IMR-90 (cell line): ENCODE results near the gene RUNX2. TPM values are rescaled to one million over a fixed set of nuclear protein-coding genes. Genes with fewer than 3 reads are reported as not detected.

Experiments used
- ATAC-seq: fragments of 200-7000 bp; cut with Tn5 transposase; 2 replicates; pipeline ENCODE4 v1.9.1; 2020; ENCODE audit warnings: low read depth, mild to moderate bottlenecking, moderate library complexity
- BruUV-seq: library from RNA; stranded (reverse); fragments of 400-500 nt; replicated peaks from 2 replicates; lab custom pipeline; 2021; lab: Mats Ljungman, UMichigan
- CTCF ChIA-PET: fragments of 300-600 bp; formaldehyde crosslinking; extraction: SDS; loops from one replicate; lab custom pipeline; 2021; ENCODE audit warnings: antibody characterized with exemption; lab: Yijun Ruan, JAX
- POLR2A ChIA-PET: fragments of 300-600 bp; sonication (Branson Sonifier 250); formaldehyde crosslinking; loops from one replicate; lab custom pipeline; 2022; ENCODE audit warnings: antibody characterized with exemption; ENCODE audit not compliant: unreplicated experiment; lab: Charles Lee
- DNase-seq: peaks from one replicate; pipeline ENCODE4 v3.0.0; 2013
- H2AFZ ChIP-seq: replicated peaks from 2 replicates; pipeline ENCODE3; 2013; ENCODE audit warnings: low read length, mild to moderate bottlenecking; ENCODE audit not compliant: poor library complexity
- H2AK5ac ChIP-seq: 2 replicates; pipeline ENCODE4 v1.6.1; 2013; ENCODE audit warnings: low read depth, low read length, inconsistent platforms
- H2AK9ac ChIP-seq: replicated peaks from 2 replicates; pipeline ENCODE3; 2013; ENCODE audit warnings: mild to moderate bottlenecking, low read depth, low read length, moderate library complexity; ENCODE audit not compliant: poor library complexity
- H2BK120ac ChIP-seq: 2 replicates; pipeline ENCODE4 v1.6.1; 2013; ENCODE audit warnings: low read depth, low read length, inconsistent platforms
- H2BK15ac ChIP-seq: 3 replicates; pipeline ENCODE4 v1.6.1; 2013; ENCODE audit warnings: low read depth, low read length, inconsistent platforms
- H2BK20ac ChIP-seq: 2 replicates; pipeline ENCODE4 v1.6.1; 2013; ENCODE audit warnings: low read depth, mild to moderate bottlenecking, inconsistent platforms, low read length, moderate library complexity
- H2BK5ac ChIP-seq: 2 replicates; pipeline ENCODE4 v1.6.1; 2013; ENCODE audit warnings: mild to moderate bottlenecking, low read depth, low read length, inconsistent platforms; ENCODE audit not compliant: poor library complexity, severe bottlenecking
- H3K14ac ChIP-seq: replicated peaks from 2 replicates; pipeline ENCODE4 v1.6.1; 2013; ENCODE audit warnings: low read depth, low read length, inconsistent platforms
- H3K18ac ChIP-seq: 2 replicates; pipeline ENCODE4 v1.6.1; 2013; ENCODE audit warnings: low read depth, low read length, control low read depth
- H3K23ac ChIP-seq: 2 replicates; pipeline ENCODE4 v1.6.1; 2013; ENCODE audit warnings: low read depth, low read length, inconsistent platforms
- H3K27ac ChIP-seq: 2 replicates; pipeline ENCODE4 v1.5.1; 2013; ENCODE audit warnings: mild to moderate bottlenecking, control low read depth, low read length; ENCODE audit not compliant: insufficient read depth
- H3K27me3 ChIP-seq: 2 replicates; pipeline ENCODE4 v1.6.1; 2013; ENCODE audit warnings: low read length; ENCODE audit not compliant: control insufficient read depth, insufficient read depth
- H3K36me3 ChIP-seq: 2 replicates; pipeline ENCODE4 v1.6.1; 2013; ENCODE audit warnings: low read length, mixed read lengths; ENCODE audit not compliant: control insufficient read depth, insufficient read depth
- H3K4ac ChIP-seq: 2 replicates; pipeline ENCODE4 v1.6.1; 2013; ENCODE audit warnings: low read depth, low read length, inconsistent platforms
- H3K4me1 ChIP-seq: 2 replicates; pipeline ENCODE4 v1.6.1; 2013; ENCODE audit warnings: low read length, mixed read lengths; ENCODE audit not compliant: control insufficient read depth, insufficient read depth
- H3K4me2 ChIP-seq: 2 replicates; pipeline ENCODE4 v1.6.1; 2013; ENCODE audit warnings: low read depth, mild to moderate bottlenecking, control low read depth, low read length, moderate library complexity
- H3K4me3 ChIP-seq: 2 replicates; pipeline ENCODE4 v1.5.1; 2013; ENCODE audit warnings: low read depth, mild to moderate bottlenecking, control low read depth, low read length, moderate library complexity; ENCODE audit not compliant: insufficient read depth
- H3K56ac ChIP-seq: 2 replicates; pipeline ENCODE4 v1.6.1; 2013; ENCODE audit warnings: low read length, inconsistent platforms; ENCODE audit not compliant: insufficient read depth; ENCODE audit errors: extremely low read depth
- H3K79me1 ChIP-seq, 2 experiments: 2 replicates each; pipeline ENCODE4 v1.6.1; 2013; ENCODE audit warnings: low read length in 2 of 2, inconsistent platforms in 1 of 2, low read depth in 1 of 2
- H3K9ac ChIP-seq: 2 replicates; pipeline ENCODE4 v1.6.1; 2013; ENCODE audit warnings: low read depth, low read length, control low read depth
- H3K9me1 ChIP-seq: 2 replicates; pipeline ENCODE4 v1.6.1; 2013; ENCODE audit warnings: low read length, inconsistent platforms; ENCODE audit not compliant: insufficient read depth
- H3K9me3 ChIP-seq: 2 replicates; pipeline ENCODE4 v1.6.1; 2013; ENCODE audit warnings: low read length; ENCODE audit not compliant: control insufficient read depth, insufficient read depth
- H4K20me1 ChIP-seq: 2 replicates; pipeline ENCODE4 v1.6.1; 2013; ENCODE audit warnings: low read length, inconsistent platforms; ENCODE audit not compliant: insufficient read depth
- H4K5ac ChIP-seq: 2 replicates; pipeline ENCODE4 v1.6.1; 2013; ENCODE audit warnings: mild to moderate bottlenecking, low read depth, low read length, control low read depth
- H4K8ac ChIP-seq, 2 experiments: 2 replicates each; pipeline ENCODE4 v1.6.1; 2013; ENCODE audit warnings: low read depth in 2 of 2, low read length in 2 of 2, control low read depth in 1 of 2, inconsistent platforms in 1 of 2
- H4K91ac ChIP-seq: 2 replicates; pipeline ENCODE4 v1.6.1; 2013; ENCODE audit warnings: low read depth, low read length, inconsistent platforms; ENCODE audit not compliant: insufficient read depth
- BHLHE40 ChIP-seq: fragments of 150-350 bp; IDR thresholded peaks from 2 replicates; pipeline ENCODE4 v1.6.1; 2016; ENCODE audit warnings: mild to moderate bottlenecking, low read depth, low read length
- CEBPB ChIP-seq: IDR thresholded peaks from 2 replicates; pipeline ENCODE4 v1.6.1; 2012; ENCODE audit warnings: low read depth, low read length, improper control_type of control experiment
- CHD1 ChIP-seq: IDR thresholded peaks from 2 replicates; pipeline ENCODE4 v1.6.1; 2012; ENCODE audit warnings: low read depth, low read length, improper control_type of control experiment
- CTCF ChIP-seq: conservative IDR thresholded peaks from 2 replicates; pipeline ENCODE4 v1.5.1; 2012; ENCODE audit warnings: mild to moderate bottlenecking, low read depth, low read length, improper control_type of control experiment
- ELK1 ChIP-seq: fragments of 150-350 bp; IDR thresholded peaks from 2 replicates; pipeline ENCODE4 v1.6.1; 2016; ENCODE audit warnings: low read depth, mild to moderate bottlenecking, low read length, moderate library complexity, borderline replicate concordance
- FOS ChIP-seq: fragments of 150-350 bp; IDR thresholded peaks from 2 replicates; pipeline ENCODE4 v1.6.1; 2016; ENCODE audit warnings: low read depth, low read length
- MAFK ChIP-seq: IDR thresholded peaks from 2 replicates; pipeline ENCODE4 v1.6.1; 2012; ENCODE audit warnings: low read depth, low read length, improper control_type of control experiment
- MAZ ChIP-seq: IDR thresholded peaks from 2 replicates; pipeline ENCODE4 v1.6.1; 2012; ENCODE audit warnings: low read depth, mild to moderate bottlenecking, low read length, improper control_type of control experiment, moderate library complexity, borderline replicate concordance
- MXI1 ChIP-seq: IDR thresholded peaks from 2 replicates; pipeline ENCODE4 v1.6.1; 2012; ENCODE audit warnings: low read depth, mild to moderate bottlenecking, low read length, moderate library complexity, borderline replicate concordance
- NFE2L2 ChIP-seq: fragments of 150-350 bp; IDR thresholded peaks from 2 replicates; pipeline ENCODE4 v1.6.1; 2016; ENCODE audit warnings: low read depth, mild to moderate bottlenecking, low read length
- POLR2A ChIP-seq: IDR thresholded peaks from 2 replicates; pipeline ENCODE4 v1.6.1; 2012; ENCODE audit warnings: mild to moderate bottlenecking, low read depth, low read length
- RAD21 ChIP-seq: IDR thresholded peaks from 2 replicates; pipeline ENCODE4 v1.6.1; 2012; ENCODE audit warnings: low read length, improper control_type of control experiment
- RCOR1 ChIP-seq: IDR thresholded peaks from 2 replicates; pipeline ENCODE4 v1.6.1; 2012; ENCODE audit warnings: mild to moderate bottlenecking, low read length, improper control_type of control experiment; ENCODE audit not compliant: insufficient replicate concordance
- RFX5 ChIP-seq: IDR thresholded peaks from 2 replicates; pipeline ENCODE4 v1.8.0; 2012; ENCODE audit warnings: low read depth, mild to moderate bottlenecking, low read length, moderate library complexity
- SMC3 ChIP-seq: fragments of 150-350 bp; IDR thresholded peaks from 2 replicates; pipeline ENCODE4 v1.6.1; 2016; ENCODE audit warnings: low read depth, mild to moderate bottlenecking, antibody characterized with exemption, low read length, moderate library complexity
- USF2 ChIP-seq: fragments of 150-350 bp; IDR thresholded peaks from 2 replicates; pipeline ENCODE4 v1.6.1; 2017; ENCODE audit warnings: mild to moderate bottlenecking, antibody characterized with exemption, low read length, low read depth
- WGBS, 2 experiments: methylation state at CpG; one replicate each; pipeline versions ENCODE4 v1.1.5 to v1.1.7; 2013; ENCODE audit warnings: missing lambda C conversion rate in 2 of 2; ENCODE audit not compliant: insufficient read length in 1 of 2; ENCODE audit errors: extremely low coverage in 2 of 2; 5-methylcytosine and 5-hydroxymethylcytosine counted together
- dilution Hi-C: fragments of 300-500 bp; cut with HindIII; formaldehyde crosslinking; loops from one replicate; pipeline ENCODE4 v1.14.3; 2018; ENCODE audit warnings: low sequenced_read_pairs; ENCODE audit not compliant: unreplicated experiment
- in situ Hi-C: fragments of 300-500 bp; cut with MboI; formaldehyde crosslinking; loops from 3 replicates; pipeline ENCODE4 v1.14.3; 2019; ENCODE audit warnings: low sequenced_read_pairs, inconsistent platforms, mixed read lengths
- intact Hi-C: fragments of 100-400 bp; cut with micrococcal nuclease; formaldehyde crosslinking; loops from 2 replicates; pipeline ENCODE4 v1.10.0; 2022
- polyA plus RNA-seq, 3 experiments: library from polyadenylated mRNA; depleted of rRNA; stranded (reverse); fragments of >200 nt; gene quantifications; 2 replicates each; pipeline ENCODE4 v1.2.3, GENCODE V29; 2012; ENCODE audit warnings: low replicate concordance in 1 of 3
- total RNA-seq: library from RNA; depleted of rRNA; stranded (reverse); fragments of >200 nt; gene quantifications from 2 replicates; pipeline ENCODE4 v1.2.3, GENCODE V29; 2012

The RUNX2 gene
- total and polyA plus RNA-seq, 2 of the 4 experiments (the other 2 are of a cell fraction): 2.3 to 4.7 TPM

- peaks cover 17% of the 10 kb centered on the region for H3K4me1 ChIP-seq
- no peak overlapping the region for H2AK9ac ChIP-seq
- peaks cover 22 to 60% of the 10 kb centered on the region in 2 experiments for H3K79me1 ChIP-seq
- no peak for ATAC-seq
- no peak for TF ChIP-seq RCOR1
- no peak for TF ChIP-seq NFE2L2
- TF ChIP-seq SMC3: no peak
- TF ChIP-seq CHD1: no peak
- no peak for TF ChIP-seq POLR2A
- no peak for TF ChIP-seq USF2
- TF ChIP-seq MXI1: no peak
- TF ChIP-seq MAZ: no peak
- no peak for TF ChIP-seq CEBPB
- TF ChIP-seq MAFK: no peak
- no peak for TF ChIP-seq BHLHE40
- no peak for TF ChIP-seq FOS
- no peak for TF ChIP-seq RFX5
- no peak for TF ChIP-seq ELK1
- no peak for TF ChIP-seq CTCF
- no peak for TF ChIP-seq RAD21
- dilution Hi-C loops: no loop called here
- intact Hi-C loops: no loop called here
- no peaks in the 10 kb centered on the region; the same call in 1 of the 2 replicates for H3K36me3 ChIP-seq
- ChIA-PET CTCF (interaction anchor here (1.5 kb wide), 1 partner anchor 226 kb away, joined by 6 read pairs; no protein-coding TSS in a partner anchor), POLR2A (no interaction called here)
- no peak overlapping the region for H2AFZ ChIP-seq
- no peaks in the 10 kb centered on the region for H3K9me3 ChIP-seq
- H3K27me3 ChIP-seq: no peaks in the 10 kb centered on the region
- no peak overlapping the region for H4K8ac ChIP-seq
- no CpG with 5 or more reads among the region's 2 CpGs for WGBS, 2 experiments
- H3K9ac ChIP-seq: no peak overlapping the region
- H3K4me2 ChIP-seq: no peak overlapping the region
- H3K4ac ChIP-seq: no peak overlapping the region
- no peak overlapping the region for H2BK20ac ChIP-seq
- no peak overlapping the region for H2AK5ac ChIP-seq
- peaks cover 6% of the 10 kb centered on the region for H3K9me1 ChIP-seq
- no peak overlapping the region for H3K14ac ChIP-seq
- H4K20me1 ChIP-seq: no peaks in the 10 kb centered on the region
- no peak overlapping the region for H4K5ac ChIP-seq
- no peak overlapping the region for H2BK120ac ChIP-seq
- no peak overlapping the region for H3K23ac ChIP-seq
- no peak overlapping the region for H3K56ac ChIP-seq
- BruUV-seq: no TSS peak
- in situ Hi-C loops: no loop called here
- no peak overlapping the region for H3K4me3 ChIP-seq
- H2BK5ac ChIP-seq: no peak overlapping the region
- no peak overlapping the region for H3K27ac ChIP-seq
- no peak for DNase-seq
- no peak overlapping the region for H2BK15ac ChIP-seq
- no peak overlapping the region for H3K18ac ChIP-seq
- no peak overlapping the region for H4K91ac ChIP-seq
These were observed 160.8 kb downstream of the RUNX2 start for GRCh38 chr6:45488889-45489288.
